ENCODE results near the gene KRTAP10-2. TPM values are rescaled to one million over a fixed set of nuclear protein-coding genes. Genes with fewer than 3 reads are reported as not detected.

The KRTAP10-2 gene
- total RNA-seq, 3 donors from 2014 or later = not detected

DNA sequence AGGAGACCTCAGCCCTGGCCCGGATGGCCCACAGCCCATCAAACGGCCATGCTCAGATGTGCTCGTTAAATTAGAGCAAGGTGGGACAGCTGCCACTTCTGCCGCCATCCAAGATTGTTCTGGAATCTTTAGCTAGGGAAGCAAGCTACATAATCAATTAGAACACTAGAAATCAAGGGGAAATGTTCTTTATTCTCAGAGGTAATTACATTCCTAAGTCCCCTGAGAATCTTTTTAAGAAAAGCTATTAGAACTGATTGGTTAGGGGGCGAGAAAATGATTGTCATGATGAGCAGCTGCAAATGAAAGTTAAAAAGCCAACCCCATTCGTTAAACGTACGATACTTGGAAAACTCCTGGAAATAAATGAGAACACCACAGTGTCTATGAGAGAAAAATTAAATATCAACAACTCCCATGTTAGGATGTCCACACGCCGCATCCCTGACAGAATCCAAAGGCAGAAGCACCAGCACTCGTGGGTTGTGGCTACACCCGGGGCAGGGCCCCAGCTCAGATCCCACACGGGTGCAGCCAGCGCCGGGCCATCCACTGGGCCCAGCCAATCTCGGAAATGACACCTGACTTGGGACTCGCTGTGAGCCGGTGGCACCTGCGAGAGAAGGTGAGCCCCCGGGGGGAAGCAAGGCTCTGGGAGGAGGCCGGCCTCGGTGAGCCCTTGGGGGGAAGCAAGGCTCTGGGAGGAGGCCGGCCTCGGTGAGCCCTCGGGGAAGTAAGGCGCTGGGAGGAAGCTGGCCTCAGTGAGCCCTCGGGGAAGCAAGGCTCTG lies 48.9 kb downstream of the KRTAP10-2 start:
- no peak overlapping the region for H3K27ac ChIP-seq
- no peak overlapping the region for H3K4me3 ChIP-seq
- H3K36me3 ChIP-seq = no peaks in the 10 kb centered on the region
- H3K9me3 ChIP-seq = no peaks in the 10 kb centered on the region
- intact Hi-C loops (cut with DNase I; ENCODE audit: low total_unique reads) = no loop called here
- TF ChIP-seq, protein P1, sequence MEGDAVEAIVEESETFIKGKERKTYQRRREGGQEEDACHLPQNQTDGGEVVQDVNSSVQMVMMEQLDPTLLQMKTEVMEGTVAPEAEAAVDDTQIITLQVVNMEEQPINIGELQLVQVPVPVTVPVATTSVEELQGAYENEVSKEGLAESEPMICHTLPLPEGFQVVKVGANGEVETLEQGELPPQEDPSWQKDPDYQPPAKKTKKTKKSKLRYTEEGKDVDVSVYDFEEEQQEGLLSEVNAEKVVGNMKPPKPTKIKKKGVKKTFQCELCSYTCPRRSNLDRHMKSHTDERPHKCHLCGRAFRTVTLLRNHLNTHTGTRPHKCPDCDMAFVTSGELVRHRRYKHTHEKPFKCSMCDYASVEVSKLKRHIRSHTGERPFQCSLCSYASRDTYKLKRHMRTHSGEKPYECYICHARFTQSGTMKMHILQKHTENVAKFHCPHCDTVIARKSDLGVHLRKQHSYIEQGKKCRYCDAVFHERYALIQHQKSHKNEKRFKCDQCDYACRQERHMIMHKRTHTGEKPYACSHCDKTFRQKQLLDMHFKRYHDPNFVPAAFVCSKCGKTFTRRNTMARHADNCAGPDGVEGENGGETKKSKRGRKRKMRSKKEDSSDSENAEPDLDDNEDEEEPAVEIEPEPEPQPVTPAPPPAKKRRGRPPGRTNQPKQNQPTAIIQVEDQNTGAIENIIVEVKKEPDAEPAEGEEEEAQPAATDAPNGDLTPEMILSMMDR (IDR thresholded peaks at IDR 0.05) = no peak
- TF ChIP-seq POLR2A (IDR thresholded peaks at IDR 0.05) = no peak
- TF ChIP-seq POLR2AphosphoS5 (IDR thresholded peaks at IDR 0.05) = no peak
- H3K27me3 ChIP-seq = peaks cover 0 to 8% of the 10 kb centered on the region in 2 donors
- DNase-seq (ENCODE audit: low spot score in 2 of 2) = no peak
- no peaks in the 10 kb centered on the region for H3K4me1 ChIP-seq

Other genes with a start within 250 kb of the KRTAP10-2 start
- 10 to 100 TPM; 22.2 to 31.1 (median 27.8) TPM for gene CFAP410, start 212.1 kb downstream of the KRTAP10-2 start, total RNA-seq
- gene TRPM2, start 197.9 kb downstream of the KRTAP10-2 start, total RNA-seq = 1 to 10 TPM; 4.3 to 7.9 (median 7.2) TPM
- gene LRRC3, start 96.0 kb downstream of the KRTAP10-2 start, total RNA-seq = 1 to 10 TPM; 1.6 to 6.4 (median 2.0) TPM
- gene KRTAP10-1, start 11.3 kb downstream of the KRTAP10-2 start, total RNA-seq = not detected
- not detected for gene KRTAP10-3, start 7.3 kb upstream of the KRTAP10-2 start, total RNA-seq
- gene KRTAP10-4, start 22.2 kb upstream of the KRTAP10-2 start, total RNA-seq = not detected
- gene KRTAP10-5, start 29.1 kb upstream of the KRTAP10-2 start, total RNA-seq = not detected
- gene KRTAP10-6, start 41.0 kb upstream of the KRTAP10-2 start, total RNA-seq = not detected
- gene KRTAP10-7, start 49.1 kb upstream of the KRTAP10-2 start, total RNA-seq = not detected
- gene KRTAP10-8, start 60.6 kb upstream of the KRTAP10-2 start, total RNA-seq = not detected
- gene KRTAP10-9, start 75.6 kb upstream of the KRTAP10-2 start, total RNA-seq = not detected
- not detected for gene KRTAP10-10, start 85.9 kb upstream of the KRTAP10-2 start, total RNA-seq
- not detected for gene KRTAP10-11, start 94.9 kb upstream of the KRTAP10-2 start, total RNA-seq
- gene KRTAP12-4, start 103.2 kb upstream of the KRTAP10-2 start, total RNA-seq = not detected
- gene KRTAP12-3, start 106.4 kb upstream of the KRTAP10-2 start, total RNA-seq = not detected
- not detected for gene KRTAP12-2, start 115.4 kb upstream of the KRTAP10-2 start, total RNA-seq
- not detected for gene KRTAP12-1, start 130.7 kb upstream of the KRTAP10-2 start, total RNA-seq
- gene KRTAP10-12, start 145.7 kb upstream of the KRTAP10-2 start, total RNA-seq = not detected
- under 1 TPM in 1 of 3 donors, not detected in 2; 0.15 TPM for gene TSPEAR, start 160.1 kb upstream of the KRTAP10-2 start, total RNA-seq

All from breast epithelium (tissue), 4 donors.